ENCODE data around the gene C1orf53. TPM values are rescaled to one million over a fixed set of nuclear protein-coding genes. Genes with fewer than 3 reads are reported as not detected.

Gene C1orf53
- total RNA-seq, 1 experiment from 2014 or later = 0.33 TPM

GRCh38 chr1:197892684-197893083 is 9.7 kb upstream of the C1orf53 start (continued):
- TF ChIP-seq TCF7 (CRISPR knock-in tag; IDR thresholded peaks at IDR 0.05; ENCODE audit: low read depth) (no peak), SMAD4 (CRISPR knock-in tag; IDR thresholded peaks at IDR 0.05) (no peak), GABPB1 (CRISPR knock-in tag; IDR thresholded peaks at IDR 0.05) (no peak), ETV6 (CRISPR knock-in tag; IDR thresholded peaks at IDR 0.05) (no peak)

GRCh38 chr1:197896301-197896700 is 6.1 kb upstream of the C1orf53 start:
- Mint-ChIP-seq H3K27ac (no peak overlapping the region), H3K9me3 (no peaks in the 10 kb centered on the region), H3K36me3 (no peaks in the 10 kb centered on the region), H3K4me3 (no peak overlapping the region), H3K4me1 (peaks cover 15% of the 10 kb centered on the region), H3K27me3 (ENCODE audit: low read depth) (peaks cover 41% of the 10 kb centered on the region)
- ChIA-PET CTCF (no interaction called here), POLR2A (no interaction called here)
- TF ChIP-seq EMX1 (CRISPR knock-in tag; IDR thresholded peaks at IDR 0.05) (no peak), FOXJ3 (CRISPR knock-in tag; IDR thresholded peaks at IDR 0.05; ENCODE audit: borderline replicate concordance) (no peak), CTCF (IDR thresholded peaks at IDR 0.05) (no peak), GTF2I (CRISPR knock-in tag; conservative IDR thresholded peaks at IDR 0.05) (no peak), ATF3 (CRISPR knock-in tag; conservative IDR thresholded peaks at IDR 0.05) (no peak)
- no peak for ATAC-seq
- DNase-seq (ENCODE audit: low spot score) = no peak

- ATAC-seq (no peak), DNase-seq (ENCODE audit: low spot score) (no peak)
- Mint-ChIP-seq H3K4me1 (peaks cover 18% of the 10 kb centered on the region), H3K27me3 (ENCODE audit: low read depth) (peaks cover 64% of the 10 kb centered on the region), H3K36me3 (no peaks in the 10 kb centered on the region), H3K9me3 (no peaks in the 10 kb centered on the region), H3K4me3 (no peak overlapping the region), H3K27ac (no peak overlapping the region)
- ChIA-PET CTCF (no interaction called here), POLR2A (no interaction called here)
- no peak for TF ChIP-seq NFE2L1 (CRISPR knock-in tag; IDR thresholded peaks at IDR 0.05)
Measured at GRCh38 chr1:197899037-197899436, 3.4 kb upstream of the C1orf53 start.

- peaks cover 93% of the 10 kb centered on the region for H3K27me3 Mint-ChIP-seq (ENCODE audit: low read depth)
- no peak for TF ChIP-seq ZBTB43 (CRISPR knock-in tag; IDR thresholded peaks at IDR 0.05)
- TF ChIP-seq ZMAT4 (CRISPR knock-in tag; IDR thresholded peaks at IDR 0.05) = no peak
- POLR2A ChIA-PET = interaction anchor here (1.3 kb wide), 1 partner anchor 12 kb away, joined by 6 read pairs; no protein-coding TSS in a partner anchor
- ATAC-seq (peak; percentile 12), DNase-seq (ENCODE audit: low spot score) (no peak)
- CTCF ChIA-PET = interaction anchor here (0.8 to 2.0 kb wide), 9 partner anchors 11 to 382 kb away, joined by 3 to 11 read pairs (median 4); no protein-coding TSS in a partner anchor
- H3K4me1 Mint-ChIP-seq = peaks cover 32% of the 10 kb centered on the region
- H3K36me3 Mint-ChIP-seq = no peaks in the 10 kb centered on the region
- no peaks in the 10 kb centered on the region for H3K9me3 Mint-ChIP-seq
- no peak overlapping the region for H3K27ac Mint-ChIP-seq
- H3K4me3 Mint-ChIP-seq = peak overlapping the region; percentile 77
Measured at GRCh38 chr1:197902131-197902453, 338 bp upstream of the C1orf53 start.

- H3K27ac Mint-ChIP-seq = no peak overlapping the region
- TF ChIP-seq STAT6 (CRISPR knock-in tag; conservative IDR thresholded peaks at IDR 0.05; ENCODE audit: low read depth) (no peak), ZNF532 (CRISPR knock-in tag; IDR thresholded peaks at IDR 0.05; ENCODE audit: borderline replicate concordance) (no peak), GRHL2 (CRISPR knock-in tag; IDR thresholded peaks at IDR 0.05; ENCODE audit: insufficient replicate concordance, severe bottlenecking) (no peak), CBFB (CRISPR knock-in tag; IDR thresholded peaks at IDR 0.05; ENCODE audit: low read depth) (no peak), MLX (CRISPR knock-in tag; IDR thresholded peaks at IDR 0.05) (no peak)
Measured at GRCh38 chr1:197903196-197903514, 725 bp downstream of the C1orf53 start.

More at GRCh38 chr1:197903196-197903514, 725 bp downstream of the C1orf53 start:
- ChIA-PET POLR2A (interaction anchor here (0.6 to 1.3 kb wide), 2 partner anchors 11 to 142 kb away, joined by 5 to 6 read pairs; no protein-coding TSS in a partner anchor), CTCF (interaction anchor here (1.0 to 2.0 kb wide), 9 partner anchors 10 to 383 kb away, joined by 3 to 11 read pairs (median 4); no protein-coding TSS in a partner anchor)
- Mint-ChIP-seq H3K9me3 (no peaks in the 10 kb centered on the region), H3K36me3 (no peaks in the 10 kb centered on the region), H3K4me1 (peaks cover 33% of the 10 kb centered on the region), H3K27me3 (ENCODE audit: low read depth) (peaks cover 93% of the 10 kb centered on the region), H3K4me3 (peak overlapping the region; percentile 77)
- DNase-seq (ENCODE audit: low spot score) (no peak), ATAC-seq (peak; percentile 7)

All from WTC11 (cell line).